ENCODE results near the gene BOC. TPM values are rescaled to one million over a fixed set of nuclear protein-coding genes. Genes with fewer than 3 reads are reported as not detected.
"Not testable (repeated sequence)": the region's sequence is repeated elsewhere in the genome, so short reads cannot be mapped to it uniquely, and the experiment has no call there.

Gene BOC
- total and polyA plus RNA-seq, 2 of the 4 experiments (the other 2 are of a cell fraction), result 6.8 to 15.2 TPM

DNA sequence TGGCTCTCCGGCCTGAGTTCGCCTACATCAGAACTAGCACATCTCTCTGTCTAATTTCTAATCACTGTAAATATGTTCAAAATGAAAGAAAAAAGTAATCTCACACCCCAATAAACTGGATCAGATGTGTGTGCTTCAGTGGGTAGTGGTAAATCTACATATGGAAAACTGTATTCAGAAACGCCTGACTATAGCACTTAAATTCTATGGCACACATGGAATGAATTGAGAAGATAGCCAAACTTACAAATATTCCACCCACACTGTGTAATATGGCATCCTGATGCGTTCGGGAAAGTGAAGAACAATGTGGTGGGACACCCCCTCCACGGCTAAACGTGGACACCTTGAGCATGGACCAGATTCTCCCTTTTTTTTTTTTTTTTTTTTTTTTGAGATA is 40.6 kb upstream of the BOC start:
- Histone ChIP-seq H3K4me1 (ENCODE audit: control insufficient read depth, insufficient read depth, low read length) (peaks cover 18% of the 10 kb centered on the region), H3K9me3 (ENCODE audit: control insufficient read depth, insufficient read depth, low read length) (no peaks in the 10 kb centered on the region), H2AFZ (replicated peaks; ENCODE audit: low read length, poor library complexity) (no peak overlapping the region), H3K18ac (ENCODE audit: low read depth, low read length) (no peak overlapping the region), H4K8ac (ENCODE audit: low read depth in 2 of 2, low read length in 2 of 2) (no peak overlapping the region), H3K23ac (ENCODE audit: low read depth, low read length) (no peak overlapping the region), H3K56ac (ENCODE audit: extremely low read depth, insufficient read depth, low read length) (no peak overlapping the region), H3K27ac (ENCODE audit: insufficient read depth, low read length) (no peak overlapping the region), H2BK5ac (ENCODE audit: low read depth, low read length, poor library complexity, severe bottlenecking) (no peak overlapping the region), H3K36me3 (ENCODE audit: control insufficient read depth, insufficient read depth, low read length) (no peaks in the 10 kb centered on the region), H4K5ac (ENCODE audit: low read depth, low read length) (no peak overlapping the region), H3K4me2 (ENCODE audit: low read depth, low read length) (no peak overlapping the region), H3K9me1 (ENCODE audit: insufficient read depth, low read length) (no peaks in the 10 kb centered on the region), H2BK20ac (ENCODE audit: low read depth, low read length) (no peak overlapping the region), H4K91ac (ENCODE audit: insufficient read depth, low read depth, low read length) (no peak overlapping the region), H3K9ac (ENCODE audit: low read depth, low read length) (no peak overlapping the region), H3K4ac (ENCODE audit: low read depth, low read length) (no peak overlapping the region), H4K20me1 (ENCODE audit: insufficient read depth, low read length) (no peaks in the 10 kb centered on the region), H2AK9ac (replicated peaks; ENCODE audit: low read depth, low read length, poor library complexity) (no peak overlapping the region), H3K79me1 (ENCODE audit: low read depth in 1 of 2, low read length in 2 of 2) (no peaks in the 10 kb centered on the region), H3K4me3 (ENCODE audit: insufficient read depth, low read depth, low read length) (no peak overlapping the region), H2AK5ac (ENCODE audit: low read depth, low read length) (no peak overlapping the region), H2BK15ac (ENCODE audit: low read depth, low read length) (no peak overlapping the region), H3K27me3 (ENCODE audit: control insufficient read depth, insufficient read depth, low read length) (no peaks in the 10 kb centered on the region; the same call in 1 of the 2 replicates), H3K14ac (replicated peaks; ENCODE audit: low read depth, low read length) (no peak overlapping the region), H2BK120ac (ENCODE audit: low read depth, low read length) (no peak overlapping the region)
- ChIA-PET CTCF (no interaction called here), POLR2A (ENCODE audit: unreplicated experiment) (no interaction called here)
- no CpG with 5 or more reads among the region's 7 CpGs for WGBS, 2 experiments (ENCODE audit: extremely low coverage in 2 of 2, insufficient read length in 1 of 2)
- in situ Hi-C loops (cut with MboI; ENCODE audit: low sequenced_read_pairs), result no loop called here
- intact Hi-C loops (cut with micrococcal nuclease), result no loop called here
- ATAC-seq (ENCODE audit: low read depth), result no peak
- DNase-seq, result no peak
- dilution Hi-C loops (cut with HindIII; ENCODE audit: low sequenced_read_pairs, unreplicated experiment), result no loop called here
- no peak for TF ChIP-seq RAD21 (IDR thresholded peaks at IDR 0.05; ENCODE audit: low read length)
- no peak for TF ChIP-seq FOS (IDR thresholded peaks at IDR 0.05; ENCODE audit: low read depth, low read length)
- no TSS peak for BruUV-seq (replicated peaks)

- intact Hi-C loops (cut with micrococcal nuclease); in situ Hi-C loops (cut with MboI; ENCODE audit: low sequenced_read_pairs); H3K56ac ChIP-seq (ENCODE audit: extremely low read depth, insufficient read depth, low read length); H3K36me3 ChIP-seq (ENCODE audit: control insufficient read depth, insufficient read depth, low read length); H4K91ac ChIP-seq (ENCODE audit: insufficient read depth, low read depth, low read length); POLR2A ChIA-PET (ENCODE audit: unreplicated experiment); H3K27me3 ChIP-seq (ENCODE audit: control insufficient read depth, insufficient read depth, low read length); H4K8ac ChIP-seq (ENCODE audit: low read depth in 2 of 2, low read length in 2 of 2); dilution Hi-C loops (cut with HindIII; ENCODE audit: low sequenced_read_pairs, unreplicated experiment); H2BK20ac ChIP-seq (ENCODE audit: low read depth, low read length); H3K23ac ChIP-seq (ENCODE audit: low read depth, low read length); CTCF ChIA-PET; H4K5ac ChIP-seq (ENCODE audit: low read depth, low read length); H2BK120ac ChIP-seq (ENCODE audit: low read depth, low read length); H3K79me1 ChIP-seq (ENCODE audit: low read depth in 1 of 2, low read length in 2 of 2); H2AFZ ChIP-seq (replicated peaks; ENCODE audit: low read length, poor library complexity); H3K4me3 ChIP-seq (ENCODE audit: insufficient read depth, low read depth, low read length); H2AK9ac ChIP-seq (replicated peaks; ENCODE audit: low read depth, low read length, poor library complexity); H2BK5ac ChIP-seq (ENCODE audit: low read depth, low read length, poor library complexity, severe bottlenecking); H3K9ac ChIP-seq (ENCODE audit: low read depth, low read length); H2BK15ac ChIP-seq (ENCODE audit: low read depth, low read length); H3K4ac ChIP-seq (ENCODE audit: low read depth, low read length); H4K20me1 ChIP-seq (ENCODE audit: insufficient read depth, low read length); H3K4me2 ChIP-seq (ENCODE audit: low read depth, low read length); H3K9me3 ChIP-seq (ENCODE audit: control insufficient read depth, insufficient read depth, low read length); BruUV-seq (replicated peaks); H3K18ac ChIP-seq (ENCODE audit: low read depth, low read length); DNase-seq; H3K9me1 ChIP-seq (ENCODE audit: insufficient read depth, low read length); ATAC-seq (ENCODE audit: low read depth); H3K27ac ChIP-seq (ENCODE audit: insufficient read depth, low read length); H2AK5ac ChIP-seq (ENCODE audit: low read depth, low read length); H3K14ac ChIP-seq (replicated peaks; ENCODE audit: low read depth, low read length): not testable (repeated sequence)
- H3K4me1 ChIP-seq (ENCODE audit: control insufficient read depth, insufficient read depth, low read length), result peaks cover 14% of the 10 kb centered on the region
- WGBS, 2 experiments (ENCODE audit: extremely low coverage in 2 of 2, insufficient read length in 1 of 2), result no CpG with 5 or more reads among the region's 5 CpGs
Measured at GRCh38 chr3:113171675-113172300, 39.6 kb upstream of the BOC start.
